LNCaP clone FGC (cell line): ENCODE measurements around the gene PPM1H.

Experiments used
- DNase-seq: peaks from one replicate; pipeline ENCODE4 v3.0.0-alpha.2; 2011; ENCODE audit warnings: low read depth
- H3K4me3 ChIP-seq: 2 replicates; pipeline ENCODE4 v1.5.1; 2011; ENCODE audit warnings: mild to moderate bottlenecking, low read depth, low read length, control low read depth
- TF ChIP-seq, protein P1 (sequence below): IDR thresholded peaks from 2 replicates; pipeline ENCODE4 v1.5.1; 2012; ENCODE audit warnings: mild to moderate bottlenecking; ENCODE audit not compliant: control insufficient read depth, insufficient read depth; ENCODE audit errors: extremely low read depth

Gene PPM1H

GRCh38 chr12:62909340-62909739 lies 25.6 kb downstream of the PPM1H start:
- H3K4me3 ChIP-seq, result no peak overlapping the region
- TF ChIP-seq, protein P1, sequence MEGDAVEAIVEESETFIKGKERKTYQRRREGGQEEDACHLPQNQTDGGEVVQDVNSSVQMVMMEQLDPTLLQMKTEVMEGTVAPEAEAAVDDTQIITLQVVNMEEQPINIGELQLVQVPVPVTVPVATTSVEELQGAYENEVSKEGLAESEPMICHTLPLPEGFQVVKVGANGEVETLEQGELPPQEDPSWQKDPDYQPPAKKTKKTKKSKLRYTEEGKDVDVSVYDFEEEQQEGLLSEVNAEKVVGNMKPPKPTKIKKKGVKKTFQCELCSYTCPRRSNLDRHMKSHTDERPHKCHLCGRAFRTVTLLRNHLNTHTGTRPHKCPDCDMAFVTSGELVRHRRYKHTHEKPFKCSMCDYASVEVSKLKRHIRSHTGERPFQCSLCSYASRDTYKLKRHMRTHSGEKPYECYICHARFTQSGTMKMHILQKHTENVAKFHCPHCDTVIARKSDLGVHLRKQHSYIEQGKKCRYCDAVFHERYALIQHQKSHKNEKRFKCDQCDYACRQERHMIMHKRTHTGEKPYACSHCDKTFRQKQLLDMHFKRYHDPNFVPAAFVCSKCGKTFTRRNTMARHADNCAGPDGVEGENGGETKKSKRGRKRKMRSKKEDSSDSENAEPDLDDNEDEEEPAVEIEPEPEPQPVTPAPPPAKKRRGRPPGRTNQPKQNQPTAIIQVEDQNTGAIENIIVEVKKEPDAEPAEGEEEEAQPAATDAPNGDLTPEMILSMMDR, result no peak
- DNase-seq, result no peak

DNA sequence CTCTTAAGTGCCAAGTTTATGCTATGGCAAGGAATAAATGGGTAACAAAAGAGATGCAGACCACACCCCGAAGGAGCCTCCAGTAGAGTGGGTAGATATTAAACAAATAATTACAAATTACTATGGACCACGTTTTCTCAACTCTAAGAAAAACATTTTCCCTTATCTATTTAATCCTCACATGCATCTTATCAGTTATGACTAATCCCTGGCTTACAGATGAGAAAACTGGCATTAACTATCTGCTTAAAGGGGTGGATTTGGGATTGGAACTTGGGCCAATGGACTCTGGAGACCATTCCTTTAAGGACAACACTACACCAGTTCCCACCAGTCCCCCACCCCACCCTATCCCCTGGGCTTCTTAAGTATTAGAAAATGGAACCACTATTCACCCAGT lies 26.3 kb downstream of the PPM1H start:
- H3K4me3 ChIP-seq, result no peak overlapping the region
- TF ChIP-seq, protein P1, result no peak
- no peak for DNase-seq

DNA sequence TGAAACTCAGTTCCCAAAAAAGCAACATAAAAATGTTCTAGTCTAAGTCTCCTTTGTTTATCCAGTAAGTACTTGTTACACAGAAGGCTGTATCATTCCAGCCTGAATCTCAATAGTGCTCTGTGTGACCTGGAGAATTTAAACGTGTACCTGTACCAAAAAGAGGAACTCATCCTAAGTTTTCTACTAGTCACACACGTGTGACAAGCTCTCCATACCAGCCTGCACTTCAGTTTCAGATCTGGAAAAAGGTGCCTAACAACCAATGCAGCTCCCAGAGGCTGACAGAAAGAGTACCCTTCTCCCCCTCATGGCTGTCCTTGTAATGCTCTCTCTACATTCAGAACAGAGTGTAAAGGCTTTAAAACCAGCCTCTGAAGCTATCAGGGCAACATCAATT lies 27.4 kb downstream of the PPM1H start:
- TF ChIP-seq, protein P1, result no peak
- H3K4me3 ChIP-seq, result no peak overlapping the region
- no peak for DNase-seq

- H3K4me3 ChIP-seq, result no peak overlapping the region
- TF ChIP-seq, protein P1, result no peak
- DNase-seq, result no peak
These were observed 27.9 kb downstream of the PPM1H start for GRCh38 chr12:62907078-62907477.

- no peak overlapping the region for H3K4me3 ChIP-seq
- no peak for DNase-seq
- TF ChIP-seq, protein P1, result no peak
These were observed 31.8 kb downstream of the PPM1H start for GRCh38 chr12:62903151-62903550.

- H3K4me3 ChIP-seq, result no peak overlapping the region
- peak; percentile 76 for DNase-seq
- TF ChIP-seq, protein P1, result no peak
These were observed 34.2 kb downstream of the PPM1H start for GRCh38 chr12:62900686-62901272.

- no peak for DNase-seq
- H3K4me3 ChIP-seq, result no peak overlapping the region
- TF ChIP-seq, protein P1, result no peak
These were observed 35.2 kb downstream of the PPM1H start for GRCh38 chr12:62899568-62900390.
